Stimulated activated CD8-positive, alpha-beta memory T cell treated with anti-CD3 and anti-CD28 coated beads, Interleukin-12 subunit alpha, Interleukin-12 subunit beta, amount 100 ng/mL, for 24 hours (primary cell): Measurements from ENCODE around the gene CDH13.

ENCODE experiments used
- DNase-seq: peaks from one replicate; pipeline ENCODE4 v3.0.0-alpha.2; 2020; ENCODE audit errors: extremely low read depth

The CDH13 gene

GRCh38 chr16:83248735-83249463 is 622.1 kb downstream of the CDH13 start:
- DNase-seq: no peak

GRCh38 chr16:83253521-83253920 is 626.8 kb downstream of the CDH13 start:
- DNase-seq: no peak

GRCh38 chr16:83258366-83258928 is 631.7 kb downstream of the CDH13 start:
- DNase-seq: no peak

- DNase-seq: no peak
Observed at GRCh38 chr16:83266848-83267553, 640.2 kb downstream of the CDH13 start.

- no peak for DNase-seq
Observed at GRCh38 chr16:83268169-83268568, 641.4 kb downstream of the CDH13 start.

GRCh38 chr16:83269048-83269447 is 642.3 kb downstream of the CDH13 start:
- DNase-seq: no peak

GRCh38 chr16:83269541-83269940 is 642.8 kb downstream of the CDH13 start:
- no peak for DNase-seq

GRCh38 chr16:83270061-83270460 is 643.3 kb downstream of the CDH13 start:
- no peak for DNase-seq

- DNase-seq: no peak
Observed at GRCh38 chr16:83270640-83271039, 643.9 kb downstream of the CDH13 start.

DNA sequence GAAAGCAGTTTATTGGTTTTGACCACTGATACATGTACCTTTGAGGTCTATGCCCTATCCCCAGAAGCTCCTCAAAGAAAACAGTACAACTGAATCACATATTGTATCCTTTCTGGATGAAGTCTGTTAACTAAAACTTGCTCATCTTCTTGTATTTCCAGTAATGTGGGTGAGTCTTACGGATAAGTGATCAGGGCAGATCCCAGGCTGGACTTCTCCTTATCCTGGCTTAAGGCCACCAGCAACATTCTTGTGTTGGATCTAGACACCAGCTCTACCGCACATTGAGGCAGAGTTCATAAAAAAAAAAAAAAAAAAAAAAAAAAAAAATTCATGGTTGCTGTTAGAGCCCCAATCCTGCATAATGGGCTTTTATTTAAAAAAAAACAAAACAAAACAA is 644.4 kb downstream of the CDH13 start:
- no peak for DNase-seq

- DNase-seq: no peak
Observed at GRCh38 chr16:83271970-83272575, 645.3 kb downstream of the CDH13 start.

DNA sequence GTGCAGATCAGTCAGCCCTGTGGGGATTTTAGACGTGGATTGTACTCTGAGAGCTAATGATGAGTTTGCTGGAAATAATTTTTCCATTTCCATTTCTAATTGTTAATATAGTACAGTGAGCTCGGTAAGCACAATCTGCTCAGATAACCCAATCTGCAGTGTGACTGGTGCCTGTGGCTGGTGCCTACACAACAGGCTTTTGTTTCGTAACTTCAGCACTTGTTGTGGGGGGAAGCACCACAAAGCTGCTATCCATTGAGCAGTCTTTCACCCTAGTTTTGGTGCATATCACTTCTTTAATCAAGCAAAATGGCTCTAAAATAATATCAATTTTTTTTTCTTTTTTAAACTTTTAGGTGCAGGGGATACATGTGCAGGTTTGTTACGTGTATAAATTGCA is 646.1 kb downstream of the CDH13 start:
- DNase-seq: no peak

- no peak for DNase-seq
Observed at GRCh38 chr16:83273504-83274173, 646.9 kb downstream of the CDH13 start.

- no peak for DNase-seq
Observed at GRCh38 chr16:83279251-83279650, 652.5 kb downstream of the CDH13 start.

DNA sequence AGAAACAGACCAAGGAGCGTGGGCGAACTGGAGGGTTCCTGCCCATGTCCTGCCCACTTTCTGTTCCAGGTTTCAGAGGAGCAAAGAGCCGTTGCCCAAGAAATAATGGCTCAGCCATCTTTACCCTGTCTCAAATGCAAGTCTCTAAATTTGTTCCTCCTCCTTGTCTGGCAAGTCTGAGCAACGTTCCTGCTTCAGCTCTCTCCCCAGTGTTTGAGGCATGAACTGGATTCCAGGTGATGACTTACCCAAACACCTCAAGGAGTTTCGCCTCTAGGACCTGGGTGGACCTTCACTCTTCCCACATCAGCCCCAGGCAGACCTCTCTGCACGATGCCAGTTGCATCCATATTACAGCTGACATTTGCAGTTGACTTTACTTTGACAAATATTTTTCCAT is 659.2 kb downstream of the CDH13 start:
- DNase-seq: no peak

DNA sequence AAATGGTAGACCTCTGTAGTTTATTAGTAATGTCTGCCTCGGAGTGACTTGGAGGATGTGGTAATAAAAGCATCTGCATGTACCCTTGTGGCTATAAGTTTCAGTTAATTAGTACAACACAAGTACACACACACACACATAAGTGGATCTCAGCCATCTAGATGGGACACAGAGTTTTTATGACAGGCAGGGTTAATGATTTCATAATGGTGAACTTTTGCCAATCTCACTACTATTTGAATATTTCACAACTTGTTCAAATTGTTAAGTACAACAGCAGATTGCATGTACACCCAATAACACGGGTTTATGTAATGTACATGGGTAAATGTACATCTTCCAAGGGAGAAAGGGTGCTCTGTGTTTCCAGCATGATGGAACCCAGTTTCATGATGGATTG is 669.7 kb downstream of the CDH13 start:
- no peak for DNase-seq

DNA sequence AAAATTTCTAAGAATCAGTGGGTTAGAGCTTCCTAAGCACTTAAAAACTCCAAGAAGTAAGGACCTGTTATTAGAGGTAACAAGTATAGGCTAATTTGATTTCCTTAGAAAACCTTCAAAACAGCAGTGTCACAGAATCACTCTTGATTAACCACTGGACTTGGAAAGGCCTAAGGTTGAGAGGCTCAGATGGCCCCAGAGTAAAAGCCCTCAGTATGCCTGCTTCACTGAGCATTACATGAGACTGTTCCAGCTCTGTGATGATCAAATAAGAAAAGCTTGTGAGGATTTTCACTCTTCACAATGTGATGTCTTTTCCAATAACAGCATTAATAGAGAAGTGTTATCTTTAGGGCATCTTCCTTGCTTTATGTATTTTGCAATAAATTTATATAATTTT is 671.8 kb downstream of the CDH13 start:
- no peak for DNase-seq

DNA sequence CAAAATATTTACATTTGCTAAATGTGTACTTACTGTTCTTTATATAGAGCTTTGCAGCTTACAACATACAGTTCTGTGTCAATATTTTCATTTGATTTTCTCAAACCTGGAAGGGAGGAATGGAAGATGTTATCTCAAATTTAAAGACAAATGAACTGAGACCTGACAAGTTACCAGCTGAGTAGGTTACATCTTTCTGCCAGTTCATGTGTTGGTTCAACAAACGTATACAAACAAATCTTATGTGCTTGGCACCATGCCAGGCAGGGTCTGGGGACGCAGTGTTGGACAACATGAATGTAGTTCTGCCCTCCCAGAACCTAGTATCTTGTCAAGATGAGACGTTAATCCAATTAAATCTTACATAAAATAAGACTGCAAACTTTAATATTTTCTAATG is 673.6 kb downstream of the CDH13 start:
- DNase-seq: no peak

DNA sequence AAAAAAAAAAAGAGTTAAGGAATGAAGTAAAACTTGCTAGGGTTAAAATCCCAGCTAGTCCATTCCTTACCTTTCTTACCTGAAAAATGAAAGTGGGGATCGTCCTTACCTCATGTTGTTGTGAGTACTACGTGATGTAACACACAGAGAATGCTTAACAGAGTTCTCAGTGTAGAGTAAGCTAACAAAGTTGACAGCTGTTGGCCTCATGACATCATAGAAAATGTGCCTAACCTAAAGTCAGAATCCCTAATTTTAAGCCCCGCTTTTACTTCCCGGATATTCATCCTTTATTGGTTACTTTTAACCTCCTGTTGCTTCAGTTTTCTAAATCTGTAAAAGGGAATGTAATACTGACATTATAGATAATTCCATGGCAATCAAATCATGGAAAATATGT is 675.2 kb downstream of the CDH13 start:
- no peak for DNase-seq

DNA sequence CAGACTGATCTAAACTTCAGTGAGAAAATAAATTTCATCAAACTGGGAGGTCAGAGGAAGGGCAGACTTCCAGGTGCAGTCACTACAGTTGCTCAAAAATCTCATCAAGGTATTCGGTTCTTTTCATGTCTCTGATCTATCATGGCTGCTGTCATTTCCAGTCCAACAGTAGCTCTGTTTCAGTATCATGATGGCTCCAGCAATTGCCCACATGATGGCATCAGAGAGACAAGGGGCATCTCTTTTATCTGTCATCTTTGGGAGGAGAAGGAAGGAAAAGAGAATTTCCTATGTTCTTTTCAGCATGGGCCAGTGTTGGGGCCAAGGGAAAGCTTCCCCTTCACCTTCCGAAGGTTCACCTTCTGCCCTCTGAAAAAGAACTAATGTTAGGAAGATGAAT is 676.1 kb downstream of the CDH13 start:
- DNase-seq: no peak

DNA sequence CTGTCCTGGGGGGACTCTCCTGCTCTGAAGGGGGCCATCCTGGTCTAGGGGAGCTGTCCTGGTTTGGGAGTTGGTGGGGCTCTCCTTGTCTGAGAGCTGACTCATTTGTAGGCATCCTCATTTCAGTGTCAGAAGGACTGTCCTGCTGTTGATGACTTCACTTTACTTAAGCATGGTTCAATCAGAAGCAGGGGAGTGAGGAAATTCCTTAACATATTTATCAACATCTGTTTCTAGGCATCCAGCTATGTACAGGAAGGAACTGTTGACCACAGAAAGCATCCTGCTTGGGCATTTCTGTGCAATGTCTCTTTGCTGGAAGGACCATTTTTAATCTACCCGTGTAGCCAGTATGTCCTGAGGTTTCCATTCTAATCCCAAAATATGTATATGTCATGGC is 678.3 kb downstream of the CDH13 start:
- no peak for DNase-seq

DNA sequence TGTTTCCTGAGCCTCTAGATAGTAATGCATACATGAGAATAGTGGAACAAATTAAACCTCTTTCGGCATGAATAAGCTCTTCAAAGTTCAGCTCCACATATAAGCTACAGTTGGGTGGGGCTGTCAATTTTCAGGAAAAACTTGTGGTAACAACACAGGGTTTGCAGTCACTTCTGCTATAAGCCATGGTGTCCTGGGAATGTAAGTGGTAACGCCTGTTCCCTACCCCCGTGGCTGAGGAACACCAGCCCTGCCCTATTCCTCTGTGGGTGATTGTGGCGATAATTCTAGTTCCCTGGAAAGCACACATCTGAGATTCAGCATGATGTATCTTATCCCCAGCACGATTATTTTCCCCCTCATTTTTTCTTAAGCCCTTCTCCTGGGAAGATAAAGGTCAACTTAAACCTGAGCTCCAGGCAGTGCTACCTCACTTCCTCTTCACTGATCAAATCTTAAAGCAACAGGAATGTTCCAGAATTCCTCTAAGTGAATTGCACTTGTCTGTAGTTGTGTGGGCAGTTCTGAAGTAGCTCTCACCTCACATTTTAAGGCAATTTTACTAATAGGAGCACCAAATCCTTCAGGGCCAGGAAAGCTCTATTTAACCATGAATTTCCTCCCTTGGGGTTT is 680.3 kb downstream of the CDH13 start:
- no peak for DNase-seq
